T1000 (cell line): ENCODE measurements around the gene PHLPP1.

Experiments used
- DNase-seq: peaks from one replicate; lab custom pipeline; 2025; ENCODE audit warnings: mixed read lengths; lab: John Stamatoyannopoulos, UW

The PHLPP1 gene

DNA sequence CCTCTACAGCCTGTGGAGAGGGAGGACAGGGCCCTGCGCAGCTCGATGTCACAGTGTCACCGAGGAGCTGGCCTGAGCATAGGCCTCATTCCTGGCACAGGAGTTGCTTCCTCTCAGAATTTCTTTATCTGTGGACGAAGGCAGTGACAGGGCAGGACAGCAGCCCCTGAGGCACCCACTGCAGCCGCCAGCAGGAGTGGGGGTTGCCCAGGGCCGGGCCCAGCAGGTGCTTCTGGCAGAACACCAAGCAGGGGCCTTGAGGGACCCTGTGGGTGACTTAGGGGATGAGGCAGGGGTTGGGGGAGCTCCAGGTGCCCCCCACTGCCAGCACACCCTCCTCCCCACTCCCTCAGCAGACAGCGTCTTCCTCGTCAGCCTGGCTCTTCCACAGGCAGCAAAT is 290.0 kb downstream of the PHLPP1 start:
- no peak for DNase-seq

DNA sequence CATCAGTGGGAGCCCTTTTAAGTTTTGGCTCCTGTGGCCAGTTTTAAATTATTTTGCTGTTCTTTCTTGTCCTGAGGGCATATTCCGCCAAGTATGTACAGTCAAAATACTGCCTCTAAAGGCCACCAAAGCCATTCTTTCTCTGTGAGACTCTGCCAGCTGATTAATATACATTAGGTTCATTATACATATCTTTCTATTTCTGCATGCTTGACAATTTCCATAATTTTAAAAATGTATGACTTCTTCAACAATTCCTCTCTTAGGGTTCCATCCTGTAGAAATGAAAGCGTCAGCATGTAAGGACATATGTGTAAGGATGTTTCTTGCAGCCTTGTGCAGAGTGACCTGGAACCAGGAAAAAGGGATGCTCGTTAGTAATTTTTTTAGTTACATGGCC is 291.9 kb downstream of the PHLPP1 start:
- DNase-seq, result no peak

DNA sequence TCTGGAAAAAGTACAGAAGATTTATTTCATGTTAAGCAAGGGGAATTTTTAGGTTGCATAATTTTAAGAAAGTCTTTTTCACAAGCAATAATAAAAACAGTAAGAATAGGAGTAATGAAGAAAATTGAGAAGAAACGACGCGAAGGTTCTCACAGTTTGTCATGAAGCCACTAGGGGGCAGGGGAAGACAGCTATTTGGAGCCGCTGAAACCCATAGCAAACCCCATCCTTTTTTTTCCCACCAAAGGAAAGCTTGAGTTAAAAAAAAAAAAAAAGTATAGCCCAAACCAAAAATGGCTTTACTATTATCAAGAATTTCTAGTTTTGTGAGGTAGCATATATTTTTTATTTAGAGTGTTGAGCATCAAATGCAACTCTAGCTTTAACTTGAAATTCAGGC is 300.9 kb downstream of the PHLPP1 start:
- no peak for DNase-seq

DNA sequence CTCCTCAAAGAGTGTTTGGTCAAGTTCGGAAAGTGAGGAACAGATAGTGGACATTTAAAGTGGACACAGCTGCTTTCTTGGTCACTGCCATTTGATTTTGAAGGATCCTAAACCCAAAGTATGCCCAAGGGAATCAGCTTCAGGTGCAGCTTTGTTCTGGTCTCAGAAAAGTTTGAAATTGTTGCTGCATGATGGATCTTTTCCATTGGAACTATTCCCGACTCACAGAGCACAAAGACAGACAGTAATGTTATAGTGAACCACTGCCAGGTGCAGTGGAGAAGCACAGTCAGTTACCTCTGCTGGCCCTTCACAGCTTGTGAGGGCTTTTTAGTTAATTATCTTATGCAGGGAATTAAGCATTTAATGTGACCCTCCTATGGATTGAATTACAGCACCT is 301.7 kb downstream of the PHLPP1 start:
- no peak for DNase-seq

DNA sequence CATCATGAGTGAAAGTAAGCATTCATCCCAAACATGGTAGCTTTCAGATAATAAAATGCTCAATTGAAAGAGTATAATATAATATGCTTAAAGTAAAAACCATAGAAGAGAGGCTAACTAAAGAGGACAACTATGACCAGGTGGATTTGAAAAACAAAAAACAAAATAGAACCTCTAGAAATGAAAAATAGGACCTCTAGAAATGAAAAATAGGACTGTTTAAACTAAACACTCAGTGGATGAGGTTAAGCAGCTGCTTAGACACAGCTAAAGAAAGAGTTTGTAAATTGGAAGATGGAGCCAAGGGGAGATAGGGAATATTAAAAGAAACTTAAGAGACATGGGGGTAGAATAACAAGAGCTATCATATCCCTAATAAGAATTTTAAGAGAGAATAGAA is 302.6 kb downstream of the PHLPP1 start:
- DNase-seq, result no peak

DNA sequence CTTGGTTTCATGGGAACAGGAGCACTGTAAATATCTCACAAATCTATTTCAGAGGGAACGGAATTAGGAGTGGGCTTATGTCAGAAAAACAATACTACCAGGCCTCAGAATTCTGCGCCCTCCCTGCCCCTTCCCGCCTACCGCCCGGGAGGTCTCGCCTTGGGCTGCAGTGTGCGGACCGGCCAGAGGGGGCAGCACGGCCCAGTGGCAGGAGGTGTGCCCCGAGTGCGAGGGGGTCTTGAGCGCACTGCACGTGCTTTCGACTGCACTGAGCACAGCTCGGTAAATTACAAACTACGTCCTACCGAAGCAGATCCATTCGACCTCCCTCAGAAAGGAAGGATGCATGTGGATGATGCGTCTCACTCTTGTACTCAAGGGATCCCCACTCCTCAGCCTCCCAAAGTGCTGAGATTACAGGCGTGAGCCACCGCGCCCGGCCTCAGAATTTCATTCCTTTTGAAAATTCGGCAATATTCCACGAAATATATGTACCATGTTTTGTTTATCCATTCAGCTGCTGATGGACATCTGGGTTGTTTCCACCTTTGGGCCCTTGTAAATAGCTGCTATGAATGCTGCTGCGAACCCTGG is 307.2 kb downstream of the PHLPP1 start:
- DNase-seq, result no peak

DNA sequence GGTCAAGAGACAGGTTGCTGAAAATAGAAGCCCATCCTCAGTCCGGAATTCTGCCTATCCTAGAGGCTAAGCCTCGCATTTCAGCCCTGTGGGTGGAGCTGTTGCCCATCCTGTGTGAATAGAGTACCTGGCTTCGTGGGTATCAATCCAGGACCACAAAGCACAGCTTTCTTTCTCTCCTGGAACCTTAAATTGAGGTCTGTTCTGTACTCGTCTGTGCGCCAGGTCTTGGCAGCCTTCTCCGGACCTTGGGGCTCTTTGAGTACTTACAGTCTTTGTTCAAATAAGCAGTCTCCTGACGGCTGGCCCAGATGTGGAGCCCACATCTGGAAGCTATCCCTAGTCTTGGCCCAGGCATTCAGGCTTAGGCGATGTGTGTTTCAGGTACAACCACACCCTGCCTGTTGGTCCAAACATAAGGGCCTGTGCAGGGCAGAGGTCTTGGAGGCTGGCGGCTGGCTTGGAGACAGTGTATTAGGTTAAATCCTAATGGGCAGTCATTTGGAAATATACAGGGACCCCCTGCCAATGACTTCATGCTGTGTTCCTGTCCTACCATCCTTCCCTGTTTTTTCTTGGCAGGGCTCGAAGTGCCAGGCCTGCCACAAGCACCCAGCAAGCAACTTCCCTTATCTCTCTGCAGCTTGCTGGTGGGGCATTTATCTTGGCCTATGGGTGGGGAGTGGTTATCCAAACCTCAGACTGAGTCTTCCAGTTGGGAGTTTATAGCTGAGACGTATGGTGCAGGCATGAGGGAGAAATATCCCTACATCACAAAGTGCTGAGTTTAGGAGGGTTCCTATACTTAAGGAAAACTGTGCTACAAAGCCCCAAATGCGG is 310.1 kb downstream of the PHLPP1 start:
- DNase-seq, result no peak

DNA sequence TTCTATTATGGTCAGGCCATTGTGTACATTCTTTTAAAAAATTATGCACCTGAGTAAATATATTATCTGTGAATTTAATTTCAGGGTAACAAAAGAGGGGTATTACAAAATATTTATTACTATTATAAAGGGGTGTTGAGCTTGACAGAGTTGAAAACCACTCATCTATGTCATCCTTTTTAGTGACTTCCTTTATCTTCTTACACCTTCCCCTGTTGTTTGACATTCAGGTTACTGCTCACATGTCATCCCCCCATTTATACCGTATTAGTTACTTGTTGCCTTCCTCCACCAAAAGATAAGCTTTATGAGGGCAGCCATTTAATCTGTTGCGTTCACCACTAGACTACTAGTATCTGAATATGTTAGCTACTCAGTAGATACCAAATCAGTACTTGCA is 313.0 kb downstream of the PHLPP1 start:
- no peak for DNase-seq
